Mucosa of descending colon (tissue), 3 donors: ENCODE results near the gene PRKAR1B. TPM values are rescaled to one million over a fixed set of nuclear protein-coding genes. Genes with fewer than 3 reads are reported as not detected.
A peak's percentile ranks its signal among the peaks of the same experiment; 100 is the strongest.

Experiments
- ATAC-seq: fragments of 200-7000 bp; cut with Tn5 transposase; one replicate; pipeline ENCODE4 v1.9.1; 2020; ENCODE audit warnings: mild to moderate bottlenecking, moderate library complexity
- DNase-seq, 3 donors: peaks; one replicate each; pipeline ENCODE4 v3.0.0-alpha.2; 2020
- H3K36me3 ChIP-seq: fragments of 200-600 bp; one replicate; pipeline ENCODE4 v1.8.0; 2021; ENCODE audit warnings: low read depth, mild to moderate bottlenecking
- H3K4me1 ChIP-seq: fragments of 200-600 bp; one replicate; pipeline ENCODE4 v1.8.0; 2021; ENCODE audit warnings: low read depth, mild to moderate bottlenecking
- H3K4me3 ChIP-seq: fragments of 200-600 bp; one replicate; pipeline ENCODE4 v1.8.0; 2021; ENCODE audit warnings: mild to moderate bottlenecking
- H3K9me3 ChIP-seq: fragments of 200-600 bp; one replicate; pipeline ENCODE4 v1.8.0; 2021; ENCODE audit warnings: mild to moderate bottlenecking
- CTCF ChIP-seq: fragments of 200-600 bp; IDR thresholded peaks from one replicate; pipeline ENCODE4 v1.8.0; 2022; ENCODE audit warnings: antibody characterized with exemption, mild to moderate bottlenecking
- intact Hi-C, 2 donors: fragments of 100-400 bp; cut with DNase I in 1 of 2; cut with micrococcal nuclease in 1 of 2; formaldehyde crosslinking; loops; one replicate each; pipeline versions ENCODE4 v1.11.0 to v1.11.1; 2022; cut with DNase I, micrococcal nuclease
- total RNA-seq, 3 donors: library from RNA; stranded (reverse); fragmentation: NEBNext Ultra II Directional in 2 of 3; extraction: Animal tissue kit (Norgen Biotek cat#: 25700) in 2 of 3; gene quantifications; one replicate each; pipeline versions ENCODE4 v1.2.1 to v1.2.4, GENCODE V29; 2021 to 2023
- donor health status: DM: no; HTN: no; CAD: no; lungs with moderate emphysema.
- donor health status: DM: no; HTN: no; CAD: no.
- donor health status: DM: no; HTN: yes; CAD: no.

PRKAR1B gene
- total RNA-seq, 3 donors from 2014 or later, result 10.1 to 24.5 (median 24.4) TPM

- ATAC-seq (peak; percentile 25), DNase-seq (peak in 1 of 3 donors; percentile 18)
- no peaks in the 10 kb centered on the region for H3K4me1 ChIP-seq
- no peak for TF ChIP-seq CTCF
- H3K4me3 ChIP-seq, result no peak overlapping the region
- intact Hi-C loops, result no loop called here
- no peaks in the 10 kb centered on the region for H3K36me3 ChIP-seq
- H3K9me3 ChIP-seq, result no peaks in the 10 kb centered on the region
Measured at GRCh38 chr7:664997-665735, 61.9 kb downstream of the PRKAR1B start.

- Histone ChIP-seq H3K36me3 (no peaks in the 10 kb centered on the region), H3K4me1 (no peaks in the 10 kb centered on the region), H3K4me3 (no peak overlapping the region), H3K9me3 (no peaks in the 10 kb centered on the region)
- intact Hi-C loops, result no loop called here
- DNase-seq, result peak in 1 of 3 donors; percentile 13
- TF ChIP-seq CTCF, result no peak
- ATAC-seq, result no peak
Measured at GRCh38 chr7:664402-664775, 62.7 kb downstream of the PRKAR1B start.

GRCh38 chr7:662576-662975, 64.5 kb downstream of the PRKAR1B start:
- TF ChIP-seq CTCF, result no peak
- intact Hi-C loops, result no loop called here
- DNase-seq (no peak), ATAC-seq (no peak)
- Histone ChIP-seq H3K9me3 (no peaks in the 10 kb centered on the region), H3K4me3 (no peak overlapping the region), H3K36me3 (no peaks in the 10 kb centered on the region), H3K4me1 (no peaks in the 10 kb centered on the region)

- TF ChIP-seq CTCF, result no peak
- DNase-seq, result peak in 1 of 3 donors; percentile 12
Measured at GRCh38 chr7:659996-660395, 67.1 kb downstream of the PRKAR1B start.

GRCh38 chr7:659306-659847, 67.7 kb downstream of the PRKAR1B start:
- Histone ChIP-seq H3K36me3 (no peaks in the 10 kb centered on the region), H3K4me1 (no peaks in the 10 kb centered on the region), H3K4me3 (no peak overlapping the region), H3K9me3 (no peaks in the 10 kb centered on the region)
- DNase-seq (no peak), ATAC-seq (no peak)
- intact Hi-C loops, result no loop called here
- no peak for TF ChIP-seq CTCF

More at GRCh38 chr7:659996-660395, 67.1 kb downstream of the PRKAR1B start:
- intact Hi-C loops, result no loop called here
- H3K36me3 ChIP-seq, result no peaks in the 10 kb centered on the region
- no peak overlapping the region for H3K4me3 ChIP-seq
- H3K4me1 ChIP-seq, result no peaks in the 10 kb centered on the region
- no peaks in the 10 kb centered on the region for H3K9me3 ChIP-seq
- no peak for ATAC-seq
